Measurements from ENCODE around the gene LAMP2.

GRCh38 chrX:120426599-120426998, 42.5 kb downstream of the LAMP2 start:
- TF ChIP-seq CTCF (IDR thresholded peaks at IDR 0.05): no peak
- TF ChIP-seq EZH2phosphoT487 (IDR thresholded peaks at IDR 0.05): no peak
